Tibial nerve (tissue), 4 donors: ENCODE data around the gene RTN4. TPM values are rescaled to one million over a fixed set of nuclear protein-coding genes. Genes with fewer than 3 reads are reported as not detected.

Experiments
- DNase-seq, 2 donors: peaks; one replicate each; pipeline ENCODE4 v3.0.0-alpha.2; 2019; ENCODE audit warnings: low spot score in 2 of 2
- H3K27ac ChIP-seq, 4 donors: fragments of 200-600 bp; sonication (generic) in 3 of 4; one replicate each; pipeline ENCODE4 v1.5.1; 2017 to 2019; ENCODE audit warnings: mild to moderate bottlenecking in 1 of 4
- H3K27me3 ChIP-seq, 2 donors: fragments of 200-600 bp; sonication (generic) in 1 of 2; one replicate each; pipeline versions ENCODE4 v1.5.1 to v1.6.0; 2017 to 2019
- H3K36me3 ChIP-seq, 3 donors: fragments of 200-600 bp; sonication (generic); one replicate each; pipeline ENCODE4 v1.5.1; 2018 to 2019
- H3K4me1 ChIP-seq, 4 donors: fragments of 200-600 bp; sonication (generic) in 3 of 4; one replicate each; pipeline ENCODE4 v1.5.1; 2017 to 2019
- H3K4me3 ChIP-seq, 4 donors: fragments of 200-600 bp; sonication (generic) in 3 of 4; one replicate each; pipeline ENCODE4 v1.5.1; 2017 to 2019; ENCODE audit warnings: mild to moderate bottlenecking in 1 of 4, moderate library complexity in 1 of 4
- H3K9me3 ChIP-seq, 4 donors: fragments of 200-600 bp; sonication (generic) in 3 of 4; one replicate each; pipeline ENCODE4 v1.5.1; 2017 to 2019
- EP300 ChIP-seq, 2 donors: sonication (generic); formaldehyde crosslinking; IDR thresholded peaks; one replicate each; pipeline ENCODE4 v1.6.1; 2017; ENCODE audit warnings: antibody characterized with exemption in 2 of 2, mild to moderate bottlenecking in 1 of 2
- POLR2A ChIP-seq, 2 donors: fragments of 450-650 bp; IDR thresholded peaks; one replicate each; pipeline ENCODE4 v1.6.1; 2017; ENCODE audit warnings: antibody characterized with exemption in 2 of 2, mild to moderate bottlenecking in 2 of 2, moderate library complexity in 2 of 2
- WGBS, 2 donors: methylation state at CpG; one replicate each; pipeline ENCODE4 v1.1.5; 2018; 5-methylcytosine and 5-hydroxymethylcytosine counted together
- total RNA-seq, 4 donors: library from RNA; depleted of rRNA; stranded (reverse); fragments of >200 nt; gene quantifications; one replicate each; pipeline ENCODE4 v1.1.0, GENCODE V29; 2016
- TF ChIP-seq, protein P1 (sequence below), 5 experiments: fragments of 200-600 bp in 3 of 5; fragments of 450-650 bp in 2 of 5; sonication (generic) in 3 of 5; IDR thresholded peaks; one replicate each; pipeline ENCODE4 v1.5.1; 2016 to 2019; ENCODE audit warnings: antibody characterized with exemption in 5 of 5, mild to moderate bottlenecking in 3 of 5, moderate library complexity in 2 of 5

Gene RTN4
- total RNA-seq, 4 donors from 2014 or later: 232 to 245 (median 243) TPM

DNA sequence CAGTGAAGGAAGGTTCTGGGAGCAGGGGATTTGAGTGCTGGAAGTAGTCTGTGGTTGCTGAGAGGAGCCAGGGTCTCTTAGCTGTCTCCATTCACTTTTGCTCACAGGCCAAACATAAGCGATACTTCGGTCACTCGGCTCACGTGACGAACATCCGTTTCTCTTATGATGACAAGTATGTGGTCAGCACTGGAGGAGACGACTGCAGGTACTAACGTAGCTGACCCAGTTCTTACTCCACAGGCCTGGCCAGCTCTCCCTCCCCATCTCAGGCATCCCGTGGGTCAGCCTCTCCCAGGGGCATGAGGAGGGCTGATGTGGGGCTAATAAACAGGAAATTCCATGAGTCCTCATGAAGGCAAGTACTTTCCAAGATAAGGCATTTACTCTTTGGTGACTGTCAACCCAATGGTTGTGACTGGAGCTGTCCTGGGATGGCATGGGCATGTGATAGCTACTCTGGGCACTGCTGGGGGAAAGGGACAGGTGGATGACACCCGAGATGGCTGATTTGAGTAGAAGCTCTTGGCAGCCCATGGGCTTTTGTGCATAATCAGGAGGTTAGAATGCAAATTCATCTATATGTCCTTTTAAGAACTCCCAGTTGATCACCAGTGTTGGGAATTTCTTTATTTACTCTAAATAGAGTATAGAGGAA lies 81.6 kb downstream of the RTN4 start:
- no peak for DNase-seq
- Histone ChIP-seq H3K4me3 (no peak overlapping the region), H3K27ac (no peak overlapping the region), H3K27me3 (no peaks in the 10 kb centered on the region), H3K36me3 (peaks cover 0 to 37% (median 0%) of the 10 kb centered on the region in 3 donors), H3K9me3 (no peaks in the 10 kb centered on the region), H3K4me1 (peaks cover 0 to 44% (median 0%) of the 10 kb centered on the region in 4 donors)
- WGBS, 2 donors: 88% methylated on average over 10 of the region's 10 CpGs
- TF ChIP-seq EP300 (IDR thresholded peaks at IDR 0.05): no peak
- TF ChIP-seq, protein P1, sequence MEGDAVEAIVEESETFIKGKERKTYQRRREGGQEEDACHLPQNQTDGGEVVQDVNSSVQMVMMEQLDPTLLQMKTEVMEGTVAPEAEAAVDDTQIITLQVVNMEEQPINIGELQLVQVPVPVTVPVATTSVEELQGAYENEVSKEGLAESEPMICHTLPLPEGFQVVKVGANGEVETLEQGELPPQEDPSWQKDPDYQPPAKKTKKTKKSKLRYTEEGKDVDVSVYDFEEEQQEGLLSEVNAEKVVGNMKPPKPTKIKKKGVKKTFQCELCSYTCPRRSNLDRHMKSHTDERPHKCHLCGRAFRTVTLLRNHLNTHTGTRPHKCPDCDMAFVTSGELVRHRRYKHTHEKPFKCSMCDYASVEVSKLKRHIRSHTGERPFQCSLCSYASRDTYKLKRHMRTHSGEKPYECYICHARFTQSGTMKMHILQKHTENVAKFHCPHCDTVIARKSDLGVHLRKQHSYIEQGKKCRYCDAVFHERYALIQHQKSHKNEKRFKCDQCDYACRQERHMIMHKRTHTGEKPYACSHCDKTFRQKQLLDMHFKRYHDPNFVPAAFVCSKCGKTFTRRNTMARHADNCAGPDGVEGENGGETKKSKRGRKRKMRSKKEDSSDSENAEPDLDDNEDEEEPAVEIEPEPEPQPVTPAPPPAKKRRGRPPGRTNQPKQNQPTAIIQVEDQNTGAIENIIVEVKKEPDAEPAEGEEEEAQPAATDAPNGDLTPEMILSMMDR (IDR thresholded peaks at IDR 0.05): no peak
- TF ChIP-seq POLR2A (IDR thresholded peaks at IDR 0.05): no peak

DNA sequence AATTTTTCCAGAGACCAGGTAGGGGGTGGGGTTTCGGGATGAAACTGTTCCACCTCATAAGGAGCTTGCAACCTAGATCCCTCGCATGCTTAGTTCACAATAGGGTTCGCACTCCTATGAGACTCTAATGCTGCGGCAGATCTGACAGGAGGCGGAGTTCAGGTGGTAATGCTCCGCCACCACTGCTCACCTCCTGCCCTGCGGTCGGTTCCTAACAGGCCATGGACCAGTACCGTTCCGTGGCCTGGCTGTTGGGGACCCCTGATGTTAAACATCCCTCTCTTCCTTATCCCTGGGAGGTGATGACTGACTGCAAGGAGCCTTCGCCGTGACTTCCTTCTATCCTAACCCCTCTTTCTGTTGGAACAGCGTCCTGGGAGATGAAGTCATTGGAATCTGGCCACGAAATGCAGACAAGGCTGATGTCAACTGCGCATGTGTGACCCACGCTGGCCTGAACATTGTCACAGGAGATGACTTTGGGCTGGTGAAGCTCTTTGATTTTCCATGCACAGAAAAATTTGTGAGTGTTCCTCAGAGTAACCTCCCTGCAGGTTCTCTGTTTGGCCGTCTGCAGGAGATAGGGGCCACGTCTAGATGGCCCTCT lies 82.4 kb downstream of the RTN4 start:
- WGBS, 2 donors: 75 to 83% methylated on average over 18 of the region's 18 CpGs
- no peak for DNase-seq
- Histone ChIP-seq H3K9me3 (no peaks in the 10 kb centered on the region), H3K27me3 (no peaks in the 10 kb centered on the region), H3K36me3 (peaks cover 0 to 32% (median 0%) of the 10 kb centered on the region in 3 donors), H3K4me3 (no peak overlapping the region), H3K27ac (no peak overlapping the region), H3K4me1 (peaks cover 0 to 35% (median 0%) of the 10 kb centered on the region in 4 donors)
- TF ChIP-seq EP300 (IDR thresholded peaks at IDR 0.05): no peak
- no peak for TF ChIP-seq POLR2A (IDR thresholded peaks at IDR 0.05)
- TF ChIP-seq, protein P1 (IDR thresholded peaks at IDR 0.05): no peak

DNA sequence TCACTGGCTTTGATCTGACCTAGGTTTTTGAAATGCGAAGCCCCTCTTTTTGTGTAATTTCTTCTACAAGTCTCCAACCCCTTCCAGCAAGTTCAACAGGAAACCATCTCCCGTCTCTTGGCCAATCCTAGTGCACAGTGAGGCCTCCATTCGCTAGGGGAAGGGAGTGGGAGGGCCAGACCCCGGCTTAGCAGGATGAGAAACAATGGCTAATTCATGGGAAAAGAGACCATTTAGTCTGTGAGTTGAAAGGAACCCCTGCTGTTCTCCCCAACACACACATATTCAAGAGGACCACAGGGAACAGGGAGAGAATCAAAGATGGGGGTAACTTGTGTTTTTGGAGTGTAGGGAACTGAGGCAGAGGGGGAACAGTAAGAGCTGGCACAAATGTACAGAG lies 83.0 kb downstream of the RTN4 start:
- WGBS, 2 donors: 26 to 43% methylated on average over 4 of the region's 4 CpGs

DNA sequence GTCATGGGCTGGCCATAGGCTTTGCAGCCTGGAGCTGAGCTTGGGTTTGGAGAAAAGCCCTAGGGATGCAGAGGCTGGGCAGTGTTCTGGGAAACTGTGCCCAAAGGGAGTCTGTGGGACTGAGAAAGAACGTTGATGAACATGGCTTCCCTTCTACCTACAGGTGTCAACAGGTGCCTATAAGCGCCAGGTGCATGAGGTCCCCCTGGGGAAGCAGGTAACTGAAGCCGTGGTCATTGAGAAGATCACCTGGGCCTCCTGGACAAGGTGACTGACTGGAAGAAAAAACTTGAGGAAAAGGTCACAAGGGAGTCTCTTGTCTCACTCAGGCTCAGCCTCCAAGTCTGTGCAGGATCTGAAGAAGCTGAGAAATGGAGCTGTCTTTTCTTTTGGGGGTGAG lies 83.4 kb downstream of the RTN4 start:
- peaks cover 0 to 31% (median 0%) of the 10 kb centered on the region in 3 donors for H3K36me3 ChIP-seq
- DNase-seq: no peak
- H3K4me1 ChIP-seq: peaks cover 0 to 34% (median 0%) of the 10 kb centered on the region in 4 donors
- H3K27me3 ChIP-seq: no peaks in the 10 kb centered on the region
- TF ChIP-seq, protein P1 (IDR thresholded peaks at IDR 0.05): no peak
- TF ChIP-seq POLR2A (IDR thresholded peaks at IDR 0.05) (no peak), EP300 (IDR thresholded peaks at IDR 0.05) (no peak)
- H3K4me3 ChIP-seq: no peak overlapping the region
- H3K9me3 ChIP-seq: no peaks in the 10 kb centered on the region
- WGBS, 2 donors: 89 to 95% methylated on average over 3 of the region's 3 CpGs
- no peak overlapping the region for H3K27ac ChIP-seq

More for the DNA sequence above, 83.0 kb downstream of the RTN4 start:
- Histone ChIP-seq H3K9me3 (no peaks in the 10 kb centered on the region), H3K4me3 (no peak overlapping the region), H3K27ac (no peak overlapping the region), H3K27me3 (no peaks in the 10 kb centered on the region), H3K4me1 (peaks cover 0 to 34% (median 0%) of the 10 kb centered on the region in 4 donors), H3K36me3 (peaks cover 0 to 32% (median 0%) of the 10 kb centered on the region in 3 donors)
- TF ChIP-seq, protein P1 (IDR thresholded peaks at IDR 0.05): no peak
- no peak for TF ChIP-seq EP300 (IDR thresholded peaks at IDR 0.05)
- no peak for TF ChIP-seq POLR2A (IDR thresholded peaks at IDR 0.05)
- no peak for DNase-seq

DNA sequence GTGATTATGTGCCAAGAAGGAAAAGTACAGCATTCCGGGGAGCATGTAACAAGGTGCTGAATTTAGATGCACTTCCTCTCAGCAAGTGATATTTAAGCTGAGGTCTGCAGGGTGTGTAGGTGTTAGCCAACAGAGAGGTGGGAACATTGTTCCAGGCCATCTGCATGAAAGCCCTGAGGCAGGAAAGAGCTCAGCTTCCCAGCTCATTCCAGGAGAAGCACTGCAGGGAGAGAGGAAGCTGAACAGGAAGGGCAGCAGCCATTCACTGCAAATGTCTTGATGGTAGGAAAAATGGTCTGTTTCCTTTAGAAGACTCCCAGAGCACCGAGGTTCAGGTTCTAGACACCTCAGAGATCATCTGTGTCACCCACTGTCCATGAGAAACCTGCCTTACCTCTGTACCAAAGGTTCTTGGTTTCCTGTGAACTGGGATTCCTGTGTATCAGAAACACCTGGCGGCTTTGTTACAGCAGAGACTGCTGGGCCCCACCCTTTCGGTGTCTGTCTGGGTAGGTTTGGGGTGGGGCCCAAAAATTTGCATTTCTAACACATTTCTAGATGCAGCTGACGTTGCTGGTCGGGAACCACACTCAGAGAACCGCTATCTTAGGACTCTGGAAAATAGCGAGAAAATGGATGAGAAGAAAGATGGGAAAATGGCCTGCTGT lies 84.0 kb downstream of the RTN4 start:
- DNase-seq: no peak
- WGBS, 2 donors: 82 to 85% methylated on average over 8 of the region's 8 CpGs
- no peaks in the 10 kb centered on the region for H3K27me3 ChIP-seq
- no peak for TF ChIP-seq POLR2A (IDR thresholded peaks at IDR 0.05)
- TF ChIP-seq, protein P1 (IDR thresholded peaks at IDR 0.05): no peak
- TF ChIP-seq EP300 (IDR thresholded peaks at IDR 0.05): no peak
- peaks cover 0 to 26% (median 0%) of the 10 kb centered on the region in 3 donors for H3K36me3 ChIP-seq
- H3K9me3 ChIP-seq: no peaks in the 10 kb centered on the region
- H3K4me1 ChIP-seq: peaks cover 0 to 34% (median 0%) of the 10 kb centered on the region in 4 donors
- H3K4me3 ChIP-seq: no peak overlapping the region
- no peak overlapping the region for H3K27ac ChIP-seq
